Raji (cell line): ENCODE data around the gene SH3PXD2A.

Source experiments
- POLR2A ChIP-seq: IDR thresholded peaks from 2 replicates; pipeline ENCODE4 v1.6.1; 2011; ENCODE audit warnings: low read depth, low read length, control low read depth; ENCODE audit not compliant: insufficient read depth

Gene SH3PXD2A

DNA sequence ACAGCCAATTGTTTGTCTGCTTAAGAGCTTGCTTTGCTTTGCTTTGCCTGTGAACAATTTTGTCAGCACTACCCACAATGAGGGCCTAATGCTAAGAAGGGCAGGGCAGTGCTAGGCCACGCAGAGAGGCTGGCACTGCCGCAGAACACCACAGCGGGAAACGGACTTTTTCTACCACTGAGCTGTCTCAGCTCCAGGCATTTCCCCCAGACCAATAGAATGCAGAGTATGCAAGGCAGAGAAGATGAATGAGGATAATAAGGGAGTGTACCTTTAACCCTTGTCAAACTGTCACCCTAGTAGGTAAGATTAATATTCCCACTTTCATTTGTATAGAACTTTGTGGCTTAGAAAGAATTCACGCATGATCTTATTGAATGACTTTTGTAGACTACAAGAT lies 104.5 kb downstream of the SH3PXD2A start:
- no peak for TF ChIP-seq POLR2A

DNA sequence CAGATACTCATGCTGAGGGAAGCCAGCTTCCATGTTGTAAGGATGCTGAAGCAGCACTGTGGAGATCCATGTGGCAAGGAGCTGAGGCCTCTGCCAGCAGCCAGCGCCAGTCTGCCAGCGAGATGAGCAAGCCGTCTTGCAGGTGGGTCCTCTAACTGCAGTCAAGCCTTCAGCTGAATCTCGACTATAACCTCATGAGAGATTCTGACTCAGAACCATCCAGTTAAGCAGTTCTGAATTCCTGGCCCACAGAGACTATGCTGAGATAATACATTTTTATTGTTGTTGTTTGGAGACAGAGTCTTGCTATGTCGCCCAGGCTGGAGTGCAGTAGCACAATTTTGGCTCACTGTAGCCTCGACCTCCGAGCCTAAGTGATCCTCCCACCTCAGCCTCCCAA lies 105.6 kb downstream of the SH3PXD2A start:
- no peak for TF ChIP-seq POLR2A

DNA sequence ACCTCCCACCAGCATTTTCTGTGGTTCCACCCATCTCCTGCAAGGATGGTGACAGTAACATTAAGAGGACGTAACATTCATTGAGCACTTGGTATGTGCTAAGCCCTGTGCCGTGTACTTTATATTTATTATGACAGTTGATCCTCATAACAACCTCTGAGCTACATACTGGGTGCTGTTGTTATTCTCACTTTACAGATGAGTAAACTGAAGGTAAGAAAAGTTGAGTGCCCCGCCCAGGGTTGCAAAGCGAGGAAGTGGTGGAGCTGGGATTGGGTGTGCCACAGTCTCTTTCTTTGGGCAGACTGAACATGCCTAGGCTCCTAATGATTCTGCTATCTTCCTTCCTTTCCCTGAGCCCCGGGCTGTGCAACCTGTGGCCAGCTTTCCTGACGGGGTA lies 107.4 kb downstream of the SH3PXD2A start:
- TF ChIP-seq POLR2A, result no peak

DNA sequence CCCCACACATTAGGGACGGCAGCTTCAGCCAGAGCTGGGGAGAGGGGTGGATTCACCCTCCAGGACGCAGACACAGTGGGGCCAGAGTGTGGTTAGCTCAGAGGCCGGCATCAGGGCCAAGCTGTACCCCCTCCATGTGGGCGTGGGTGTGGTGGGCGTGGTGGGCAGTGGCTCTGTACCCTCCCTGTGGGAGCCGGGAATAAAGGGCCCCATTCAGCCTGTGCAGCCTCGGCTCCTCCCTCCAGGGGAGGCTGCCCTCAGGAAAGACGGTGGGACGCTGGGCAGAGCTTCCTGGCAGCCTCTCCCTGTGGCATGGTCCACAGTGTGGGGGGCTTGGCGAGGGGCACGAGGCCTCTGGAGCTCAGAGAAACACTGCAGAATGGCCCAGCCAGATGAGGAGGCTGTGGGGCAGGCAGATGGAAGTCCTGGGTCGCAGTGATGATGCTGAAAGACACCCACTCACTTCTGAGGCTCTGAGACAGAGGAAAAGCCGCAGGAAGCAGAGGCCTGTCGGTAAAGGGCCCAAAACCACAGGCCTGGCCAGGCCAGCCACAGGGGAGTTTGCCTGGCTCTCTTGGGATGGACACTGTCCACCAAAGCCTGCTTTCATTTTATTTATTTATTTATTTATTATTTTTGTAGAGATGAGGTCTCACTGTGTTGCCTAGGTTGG lies 108.0 kb downstream of the SH3PXD2A start:
- TF ChIP-seq POLR2A, result no peak

DNA sequence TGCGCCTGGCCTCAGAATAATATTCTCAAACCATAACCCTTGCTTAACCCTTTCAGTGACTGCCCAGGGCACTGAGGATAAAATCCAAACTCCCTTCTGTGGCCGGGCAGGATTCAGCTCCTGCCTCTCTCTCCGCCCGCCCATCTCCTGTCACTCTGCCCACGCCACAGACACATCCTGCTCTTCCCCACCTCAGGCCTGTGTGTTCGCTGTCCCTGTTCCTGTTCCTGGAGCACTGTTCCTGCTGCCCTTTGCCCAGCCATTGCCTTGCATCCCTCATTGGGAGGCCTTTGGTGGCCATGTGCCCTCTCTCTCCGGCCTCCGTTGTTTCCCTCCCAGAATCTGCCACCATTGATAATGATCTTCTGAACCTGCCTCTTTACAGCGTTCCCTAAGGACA lies 108.8 kb downstream of the SH3PXD2A start:
- TF ChIP-seq POLR2A, result no peak

DNA sequence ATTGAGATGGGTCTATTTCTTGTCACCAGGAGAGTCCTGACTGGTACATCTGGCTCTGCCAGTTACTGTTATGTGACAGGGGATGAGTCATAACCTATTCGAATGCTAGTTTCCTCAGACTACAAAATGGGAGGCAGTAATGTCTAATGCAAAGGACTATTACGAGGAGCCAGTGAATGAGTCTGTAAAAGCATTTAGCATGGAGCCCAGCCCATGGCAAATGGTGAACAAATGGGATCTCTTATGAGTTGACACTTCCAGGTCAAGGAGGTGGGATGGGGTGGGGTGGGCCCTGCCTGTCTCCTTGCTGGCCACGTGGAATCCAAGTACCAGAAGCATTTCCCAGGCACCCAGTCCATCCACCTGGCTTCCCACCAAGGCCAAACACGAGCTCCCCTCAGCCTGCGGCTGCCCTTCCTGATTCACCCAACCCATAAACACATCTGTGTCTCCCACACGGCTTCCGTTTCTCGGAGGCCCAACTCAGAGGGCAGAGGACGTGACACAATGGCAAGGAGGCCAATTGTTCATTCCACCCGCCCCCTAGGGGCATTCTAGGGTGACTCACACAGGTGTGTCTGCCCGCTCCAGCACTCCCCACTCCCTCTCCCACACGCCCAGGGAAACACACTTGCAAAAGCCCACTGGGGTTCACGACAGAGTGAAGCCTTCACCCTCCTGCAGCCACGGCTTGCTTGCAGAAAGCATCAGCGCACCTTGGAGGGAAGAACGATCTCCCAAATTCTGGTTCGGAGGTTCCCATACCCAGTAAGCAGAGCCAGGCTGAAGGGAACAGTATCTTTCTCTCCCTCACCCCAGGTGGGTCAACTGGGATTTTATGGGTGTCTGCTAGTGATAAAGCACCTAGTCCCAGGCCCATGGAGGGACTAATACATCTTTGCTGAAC lies 109.8 kb downstream of the SH3PXD2A start:
- TF ChIP-seq POLR2A, result no peak

DNA sequence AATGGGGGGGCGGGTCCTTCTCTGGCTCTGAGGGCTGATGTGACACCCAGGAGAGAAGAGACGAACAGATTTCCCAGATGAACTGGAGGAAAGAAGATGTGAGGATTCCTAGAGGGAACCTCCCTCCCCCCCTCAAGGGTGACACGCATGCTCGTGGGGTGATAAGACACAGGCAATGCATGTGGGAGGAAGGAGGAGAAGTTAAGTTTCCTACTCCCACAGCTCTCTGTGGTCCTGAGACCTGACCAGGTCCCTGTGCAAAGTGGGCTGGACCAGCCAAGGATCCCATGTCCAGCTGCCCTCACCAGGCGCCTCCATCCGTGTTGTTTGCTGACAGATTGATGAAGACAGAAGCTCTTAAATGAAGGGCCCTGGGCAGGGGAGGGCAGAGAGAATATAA lies 112.6 kb downstream of the SH3PXD2A start:
- no peak for TF ChIP-seq POLR2A

DNA sequence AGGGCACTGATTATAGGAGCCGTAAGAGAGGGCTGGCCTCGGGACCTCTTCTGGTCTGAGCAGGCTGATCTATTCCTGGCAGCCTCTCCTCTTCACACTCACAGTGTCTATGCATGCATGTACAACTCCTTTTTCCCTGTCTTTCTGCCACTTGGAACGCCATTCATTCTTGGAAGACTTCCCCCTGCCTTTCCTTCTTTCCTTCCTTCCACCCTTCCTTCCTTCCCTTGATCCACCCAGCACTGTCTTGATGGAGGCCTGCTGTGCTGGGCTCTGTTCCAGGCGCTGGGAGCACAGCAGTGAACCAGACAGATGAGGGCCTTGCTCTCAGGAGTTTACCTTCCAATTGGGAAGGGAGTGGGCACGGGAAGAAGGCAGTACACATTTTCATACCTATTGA lies 114.8 kb downstream of the SH3PXD2A start:
- TF ChIP-seq POLR2A, result no peak

DNA sequence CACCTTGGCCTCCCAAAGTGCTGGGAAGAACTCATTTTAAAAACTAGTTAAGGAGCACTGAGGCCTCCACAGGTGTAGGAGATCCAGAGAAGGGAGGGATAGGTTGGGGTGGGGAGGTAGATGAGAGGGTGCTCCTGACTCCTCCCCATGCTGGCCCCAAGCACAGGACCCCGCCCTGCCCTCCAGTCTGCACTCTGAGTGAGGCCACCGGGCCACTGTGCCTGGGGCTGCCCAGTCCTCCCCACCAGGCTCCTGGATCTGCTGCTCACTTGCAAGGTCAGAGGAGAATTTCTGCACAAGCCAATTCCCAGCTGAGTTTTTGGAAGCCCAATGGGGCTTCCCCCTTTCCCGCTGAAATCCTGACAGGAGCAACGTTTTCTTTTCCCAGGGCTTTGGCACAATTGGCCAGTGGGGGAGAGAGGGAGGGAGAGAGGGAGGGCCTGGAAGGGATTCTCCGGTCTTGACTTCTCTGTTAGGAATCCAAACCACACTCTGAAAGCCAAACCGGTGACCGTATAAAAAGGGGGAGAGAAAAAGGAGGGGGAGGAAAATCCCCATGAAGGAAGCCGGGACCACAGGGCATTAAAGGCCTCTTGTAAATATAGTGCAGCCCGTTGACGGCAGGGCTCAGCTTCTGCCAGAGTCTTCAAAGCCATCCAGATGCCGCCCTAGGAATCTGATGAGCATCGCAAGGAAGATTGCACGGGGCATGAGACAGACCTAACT lies 116.2 kb downstream of the SH3PXD2A start:
- TF ChIP-seq POLR2A, result no peak

DNA sequence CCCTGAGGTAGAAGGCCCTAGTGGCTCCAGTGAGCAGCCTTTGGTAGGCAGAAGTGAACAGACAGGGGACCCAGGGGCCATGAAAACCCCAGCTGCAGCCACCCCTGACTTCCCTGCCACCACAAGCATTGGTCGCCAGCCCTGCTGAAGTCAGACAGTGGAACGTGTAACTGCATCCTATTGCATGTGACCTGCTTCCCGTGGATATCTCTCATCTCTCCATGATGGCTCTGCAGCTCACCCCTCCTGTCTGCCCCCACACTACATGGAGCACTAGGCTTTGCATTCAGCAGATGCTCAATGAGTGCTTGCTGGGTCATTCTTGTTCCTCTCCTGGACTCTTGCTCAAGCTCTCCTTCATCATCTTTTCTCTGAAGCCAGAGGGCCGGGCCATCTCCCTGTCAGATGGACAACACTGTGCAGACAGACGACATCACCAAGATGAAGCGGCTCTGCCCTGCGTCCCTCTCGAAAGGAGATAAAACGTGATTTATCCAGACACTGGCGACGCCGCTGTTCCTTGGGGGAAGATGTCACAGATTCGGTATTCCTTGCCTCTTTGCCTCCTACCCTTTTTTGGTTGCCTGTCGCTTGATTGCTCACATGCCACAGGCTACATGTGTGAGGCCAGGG lies 117.5 kb downstream of the SH3PXD2A start:
- no peak for TF ChIP-seq POLR2A

DNA sequence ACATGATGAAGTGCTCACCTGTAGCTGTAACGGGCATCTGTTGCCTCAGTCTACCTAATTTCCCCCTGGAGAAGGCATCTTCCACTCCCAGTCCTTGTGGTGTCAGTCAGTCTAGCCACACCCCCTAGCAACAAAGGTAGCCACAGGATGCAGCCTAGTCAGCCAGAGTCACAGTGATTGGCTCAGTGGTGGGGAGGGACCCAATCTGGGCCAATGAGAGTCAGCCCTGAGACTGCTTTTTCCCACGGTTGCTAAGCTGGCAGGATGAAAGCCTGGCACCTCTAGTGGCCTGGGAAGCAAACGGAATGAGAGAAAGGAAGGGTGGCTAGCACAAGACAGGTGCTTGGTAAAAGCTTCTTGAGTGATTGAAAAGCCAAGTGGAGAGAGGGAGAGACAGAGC lies 118.6 kb downstream of the SH3PXD2A start:
- no peak for TF ChIP-seq POLR2A

DNA sequence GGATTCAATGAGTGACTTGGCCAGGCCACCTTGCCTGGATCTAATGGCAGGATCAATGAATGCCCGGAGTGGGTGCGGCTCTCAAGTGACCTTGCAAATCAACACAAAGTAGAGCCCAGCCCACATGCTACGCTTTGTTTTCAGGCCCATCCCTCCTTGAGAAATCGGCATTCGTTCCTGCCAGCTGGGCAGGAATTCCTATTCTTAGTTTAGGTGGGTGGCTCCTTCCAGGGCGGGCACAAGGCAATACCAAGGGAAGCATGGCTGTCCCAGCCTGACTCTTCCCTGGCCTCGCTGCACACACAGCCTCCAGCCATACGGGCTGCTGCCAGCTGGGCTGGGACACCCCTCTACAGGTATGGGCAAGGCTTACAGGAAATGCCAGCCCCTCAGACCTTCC lies 119.3 kb downstream of the SH3PXD2A start:
- no peak for TF ChIP-seq POLR2A

DNA sequence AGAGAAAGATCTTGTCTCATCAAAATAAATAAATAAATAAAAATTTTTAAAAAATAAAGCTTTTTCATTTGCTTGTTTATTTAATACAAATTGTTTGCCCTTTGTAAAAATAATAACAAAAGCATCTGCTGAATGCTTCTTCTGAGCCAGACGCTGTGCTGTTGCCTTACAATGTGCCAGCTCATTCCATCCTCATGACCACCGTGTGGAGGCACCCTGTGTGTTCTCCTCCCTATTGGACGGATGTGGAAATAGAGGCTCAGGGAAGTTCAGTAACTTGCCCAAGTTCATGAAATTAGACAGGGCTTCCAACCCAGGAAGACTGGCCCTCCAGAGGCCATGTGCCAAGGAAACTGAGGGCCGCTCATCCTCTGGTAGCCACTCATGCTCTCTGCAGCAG lies 120.6 kb downstream of the SH3PXD2A start:
- TF ChIP-seq POLR2A, result no peak

DNA sequence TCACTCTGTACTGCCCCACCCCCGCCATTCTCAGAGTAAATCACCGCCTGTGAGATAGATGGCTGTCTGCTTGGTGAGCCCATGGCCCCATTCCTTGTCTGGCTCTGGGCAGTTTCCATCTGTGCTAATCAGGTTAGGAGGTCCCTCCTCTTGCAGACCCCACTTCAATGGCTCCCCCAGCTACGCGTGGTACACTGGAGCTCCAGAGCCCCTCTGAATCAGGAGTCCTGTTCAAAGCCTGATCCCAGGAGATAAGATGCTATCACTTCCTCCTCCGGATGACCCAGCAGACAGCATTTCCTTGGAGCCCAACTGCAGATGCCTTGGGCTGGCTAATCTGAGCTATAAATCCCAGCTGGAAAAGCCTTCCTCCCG lies 122.3 kb downstream of the SH3PXD2A start:
- TF ChIP-seq POLR2A, result no peak

DNA sequence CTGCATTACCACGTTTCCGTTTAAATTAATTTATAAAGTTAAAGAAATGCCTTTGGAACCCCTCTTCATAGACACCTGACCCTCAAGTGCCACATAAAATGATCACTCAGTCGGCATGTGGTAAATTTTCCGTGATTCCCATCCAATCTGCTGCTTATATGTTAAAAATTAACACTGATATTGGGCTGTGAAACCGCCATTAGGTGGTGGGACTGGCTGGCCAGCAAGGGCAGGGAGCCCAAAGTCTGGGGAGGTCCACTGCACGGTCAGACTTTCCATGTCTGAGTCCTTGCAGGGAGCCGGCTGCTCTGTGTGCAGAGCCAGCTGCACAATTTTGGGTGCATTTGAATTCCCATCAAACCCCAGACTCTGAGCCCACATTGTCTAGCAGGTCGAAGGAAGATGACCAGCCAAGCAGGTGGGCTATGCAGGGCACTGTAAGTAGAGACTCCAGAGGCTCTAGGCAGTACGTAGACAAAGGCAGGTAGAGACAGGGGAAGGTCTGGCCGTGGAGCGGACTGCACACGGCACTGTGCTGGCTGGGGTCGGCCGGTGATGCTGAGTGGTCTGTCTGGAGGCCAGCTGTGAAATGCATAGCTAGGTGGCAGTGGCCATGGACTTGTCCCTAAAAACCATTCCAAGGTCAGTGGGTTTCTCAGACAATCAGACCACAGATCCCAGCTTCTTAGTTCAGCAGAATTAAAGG lies 122.9 kb downstream of the SH3PXD2A start:
- TF ChIP-seq POLR2A, result no peak
